ENCODE data around the gene ZNF652.

The ZNF652 gene

GRCh38 chr17:49258394-49258793 is 103.7 kb downstream of the ZNF652 start:
- no peak for DNase-seq

DNA sequence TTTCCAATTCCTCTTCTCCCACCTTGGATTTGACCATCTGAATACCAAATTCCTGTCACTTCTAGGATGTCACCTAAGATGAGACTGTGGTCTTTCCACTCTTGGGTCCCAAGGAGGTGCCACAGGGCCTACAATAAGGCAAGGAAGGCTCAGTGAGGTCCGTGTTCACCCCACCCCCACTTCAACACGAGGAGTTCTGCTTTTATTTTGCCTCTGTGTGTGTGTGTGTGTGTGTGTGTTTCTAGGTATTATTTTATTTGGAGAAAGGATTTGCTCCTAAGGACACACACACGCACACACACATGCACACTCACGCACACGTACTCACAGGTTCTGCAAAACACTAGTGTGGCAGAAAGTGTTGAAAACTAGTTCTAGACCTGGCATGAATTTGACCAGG is 106.9 kb downstream of the ZNF652 start:
- no peak for DNase-seq

DNA sequence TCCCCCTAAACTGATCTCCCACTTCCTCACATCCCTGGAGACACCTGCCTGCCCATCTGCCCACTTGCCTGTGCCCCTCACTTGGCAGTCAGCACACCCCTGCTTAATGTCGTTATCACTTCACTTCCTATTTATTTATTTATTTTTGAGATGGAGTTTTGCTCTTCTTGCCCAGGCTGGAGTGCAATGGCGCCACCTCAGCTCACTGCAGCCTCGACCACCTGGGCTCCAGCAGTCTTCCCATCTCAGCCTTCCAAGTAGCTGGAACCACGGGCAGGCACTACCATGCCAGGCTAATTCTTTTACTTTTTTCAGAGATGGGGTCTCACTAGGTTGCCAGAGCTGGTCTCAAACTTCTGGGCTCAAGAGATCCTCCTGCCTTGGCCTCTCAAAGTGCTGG is 108.0 kb downstream of the ZNF652 start:
- DNase-seq, result no peak

GRCh38 chr17:49252148-49252695 is 109.8 kb downstream of the ZNF652 start:
- DNase-seq, result no peak

DNA sequence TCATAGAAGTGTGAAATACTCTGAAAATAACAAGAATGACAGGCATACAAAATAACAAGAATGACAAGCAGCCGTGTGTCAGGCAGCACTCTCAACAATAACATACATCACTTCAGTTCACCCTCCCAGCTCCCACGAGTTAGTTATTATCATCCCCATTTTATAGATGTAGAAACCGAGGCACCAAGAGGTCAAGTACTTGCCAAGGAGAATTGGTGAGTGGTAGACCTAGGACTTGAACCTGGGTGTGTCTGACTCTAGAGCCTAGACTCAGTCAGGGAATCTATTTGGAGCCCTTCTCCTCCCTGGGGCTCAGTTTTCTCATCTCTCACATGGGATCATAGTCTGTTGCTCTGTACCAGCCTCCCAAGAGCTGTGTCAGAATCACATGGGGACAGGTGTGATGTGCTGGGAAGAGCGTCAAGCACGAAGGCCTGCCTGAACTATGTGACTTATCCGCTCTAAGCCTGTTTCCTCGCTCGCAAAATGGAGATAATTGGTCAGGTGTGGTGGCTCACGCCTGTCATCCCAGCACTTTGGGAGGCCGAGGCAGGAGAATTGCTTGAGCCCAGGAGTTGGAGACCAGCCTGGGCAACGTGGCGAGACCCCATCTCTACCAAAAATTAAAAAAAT is 112.0 kb downstream of the ZNF652 start:
- DNase-seq, result no peak

DNA sequence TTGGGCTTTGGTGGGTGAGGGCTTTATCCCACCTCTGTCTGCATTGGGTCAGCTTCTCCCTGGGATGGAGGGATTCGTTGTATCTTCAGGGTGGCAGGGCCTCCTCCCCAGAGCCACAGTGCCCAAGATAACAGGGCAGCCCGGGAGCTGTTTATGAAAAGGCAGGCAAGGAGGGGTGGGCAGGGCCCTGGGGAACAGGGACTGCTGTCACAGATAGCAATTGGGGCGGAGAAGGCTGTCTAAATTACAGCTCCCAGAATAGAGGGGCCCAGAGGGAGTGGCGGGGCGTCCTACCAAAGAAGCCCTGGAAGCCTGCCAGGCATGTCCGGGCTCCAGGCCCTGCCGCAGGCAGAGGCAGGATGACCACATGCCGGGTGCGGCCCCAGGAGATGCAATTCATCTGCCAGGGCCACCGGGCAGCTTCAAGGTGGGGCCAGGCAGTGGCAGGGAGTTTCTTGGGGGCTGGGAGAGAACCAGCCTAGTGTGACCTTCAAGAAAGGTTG is 112.7 kb downstream of the ZNF652 start:
- no peak for DNase-seq

DNA sequence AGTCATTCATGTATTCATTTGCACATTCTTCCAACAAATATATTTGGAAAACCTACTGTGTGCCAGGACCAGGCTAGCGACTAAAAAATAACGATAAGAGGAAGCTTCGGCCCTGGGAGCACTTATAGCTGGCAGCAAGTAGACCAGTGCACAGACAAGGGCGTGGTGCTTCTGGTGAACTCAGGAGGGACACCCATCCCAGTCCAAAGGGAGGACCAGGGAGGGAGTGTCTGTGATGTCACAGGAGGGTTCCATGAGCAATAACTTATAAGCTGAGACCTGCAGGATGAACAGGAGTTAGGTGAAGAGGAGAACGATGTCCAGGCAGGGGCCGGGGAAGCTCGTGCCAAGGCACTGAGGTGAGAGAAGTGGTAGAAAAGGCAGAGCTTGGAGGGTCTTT is 114.1 kb downstream of the ZNF652 start:
- DNase-seq, result no peak

GRCh38 chr17:49244839-49245238 is 117.2 kb downstream of the ZNF652 start:
- DNase-seq, result no peak

Data from stimulated activated CD4-positive, alpha-beta T cell treated with anti-CD3 and anti-CD28 coated beads, Interleukin-2, amount 100 ng/mL, for 24 hours (primary cell).